ENCODE data around the gene GRIK2. TPM values are rescaled to one million over a fixed set of nuclear protein-coding genes. Genes with fewer than 3 reads are reported as not detected.

GRIK2 gene
- total and polyA plus RNA-seq, 2 of the 4 experiments (the other 2 are of a cell fraction), result 8.2 to 15.2 TPM

DNA sequence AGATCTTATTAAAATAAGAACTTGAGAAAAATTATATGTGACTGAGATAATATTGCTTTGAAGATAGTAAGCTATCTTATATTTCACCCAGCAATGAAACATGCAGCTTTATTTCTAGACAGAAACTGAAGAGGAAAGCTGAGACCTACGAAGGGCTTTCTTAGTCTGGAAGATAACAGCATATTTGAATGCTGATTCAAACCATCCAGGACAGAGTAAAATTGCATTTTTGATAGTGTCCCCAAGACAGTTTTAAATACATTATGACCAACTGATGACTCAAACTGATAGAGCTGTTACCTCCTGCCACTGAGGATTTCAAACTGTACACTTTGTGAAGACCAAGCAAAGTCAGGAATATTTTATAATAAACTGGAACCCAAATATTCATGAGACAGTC lies 409.6 kb downstream of the GRIK2 start:
- peak overlapping the region; percentile 77; the same call in 1 of the 2 replicates for H3K4me2 ChIP-seq (ENCODE audit: low read depth, low read length)
- CTCF ChIA-PET, result no interaction called here

More for the DNA sequence above, 409.6 kb downstream of the GRIK2 start:
- Histone ChIP-seq H3K9me3 (ENCODE audit: control insufficient read depth, insufficient read depth, low read length) (no peaks in the 10 kb centered on the region), H3K14ac (replicated peaks; ENCODE audit: low read depth, low read length) (no peak overlapping the region; the same call in 1 of the 2 replicates), H3K27ac (ENCODE audit: insufficient read depth, low read length) (no peak overlapping the region), H3K4me3 (ENCODE audit: insufficient read depth, low read depth, low read length) (no peak overlapping the region), H3K27me3 (ENCODE audit: control insufficient read depth, insufficient read depth, low read length) (no peaks in the 10 kb centered on the region), H2BK5ac (ENCODE audit: low read depth, low read length, poor library complexity, severe bottlenecking) (peak overlapping the region; percentile 80), H3K79me1 (ENCODE audit: low read depth in 1 of 2, low read length in 2 of 2) (no peaks in the 10 kb centered on the region), H3K18ac (ENCODE audit: low read depth, low read length) (peak overlapping the region; percentile 78; the same call in 1 of the 2 replicates), H3K9me1 (ENCODE audit: insufficient read depth, low read length) (no peaks in the 10 kb centered on the region; the same call in 1 of the 2 replicates), H2AK9ac (replicated peaks; ENCODE audit: low read depth, low read length, poor library complexity) (no peak overlapping the region), H2AK5ac (ENCODE audit: low read depth, low read length) (no peak overlapping the region), H3K4me1 (ENCODE audit: control insufficient read depth, insufficient read depth, low read length) (peaks cover 17% of the 10 kb centered on the region), H3K23ac (ENCODE audit: low read depth, low read length) (peak overlapping the region; percentile 34; the same call in 1 of the 2 replicates), H2BK20ac (ENCODE audit: low read depth, low read length) (0 out of 2 replicates have a peak overlapping the region, but pooled peaks have one; percentile 21), H4K91ac (ENCODE audit: insufficient read depth, low read depth, low read length) (no peak overlapping the region), H3K56ac (ENCODE audit: extremely low read depth, insufficient read depth, low read length) (no peak overlapping the region; the same call in 1 of the 2 replicates), H4K8ac (ENCODE audit: low read depth in 2 of 2, low read length in 2 of 2) (no peak overlapping the region), H3K9ac (ENCODE audit: low read depth, low read length) (no peak overlapping the region), H4K20me1 (ENCODE audit: insufficient read depth, low read length) (no peaks in the 10 kb centered on the region), H2AFZ (replicated peaks; ENCODE audit: low read length, poor library complexity) (no peak overlapping the region), H4K5ac (ENCODE audit: low read depth, low read length) (peak overlapping the region; percentile 45; the same call in 1 of the 2 replicates), H3K36me3 (ENCODE audit: control insufficient read depth, insufficient read depth, low read length) (no peaks in the 10 kb centered on the region), H2BK15ac (ENCODE audit: low read depth, low read length) (no peak overlapping the region), H2BK120ac (ENCODE audit: low read depth, low read length) (peak overlapping the region; percentile 54; the same call in 1 of the 2 replicates), H3K4ac (ENCODE audit: low read depth, low read length) (no peak overlapping the region)
- ATAC-seq (ENCODE audit: low read depth), result peak; percentile 64
- POLR2A ChIA-PET (ENCODE audit: unreplicated experiment), result no interaction called here
- in situ Hi-C loops (cut with MboI; ENCODE audit: low sequenced_read_pairs), result no loop called here
- TF ChIP-seq, protein P1, sequence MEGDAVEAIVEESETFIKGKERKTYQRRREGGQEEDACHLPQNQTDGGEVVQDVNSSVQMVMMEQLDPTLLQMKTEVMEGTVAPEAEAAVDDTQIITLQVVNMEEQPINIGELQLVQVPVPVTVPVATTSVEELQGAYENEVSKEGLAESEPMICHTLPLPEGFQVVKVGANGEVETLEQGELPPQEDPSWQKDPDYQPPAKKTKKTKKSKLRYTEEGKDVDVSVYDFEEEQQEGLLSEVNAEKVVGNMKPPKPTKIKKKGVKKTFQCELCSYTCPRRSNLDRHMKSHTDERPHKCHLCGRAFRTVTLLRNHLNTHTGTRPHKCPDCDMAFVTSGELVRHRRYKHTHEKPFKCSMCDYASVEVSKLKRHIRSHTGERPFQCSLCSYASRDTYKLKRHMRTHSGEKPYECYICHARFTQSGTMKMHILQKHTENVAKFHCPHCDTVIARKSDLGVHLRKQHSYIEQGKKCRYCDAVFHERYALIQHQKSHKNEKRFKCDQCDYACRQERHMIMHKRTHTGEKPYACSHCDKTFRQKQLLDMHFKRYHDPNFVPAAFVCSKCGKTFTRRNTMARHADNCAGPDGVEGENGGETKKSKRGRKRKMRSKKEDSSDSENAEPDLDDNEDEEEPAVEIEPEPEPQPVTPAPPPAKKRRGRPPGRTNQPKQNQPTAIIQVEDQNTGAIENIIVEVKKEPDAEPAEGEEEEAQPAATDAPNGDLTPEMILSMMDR (conservative IDR thresholded peaks at IDR 0.05; ENCODE audit: low read depth, low read length), result no peak
- no peak for TF ChIP-seq CHD1 (IDR thresholded peaks at IDR 0.05; ENCODE audit: low read depth, low read length)
- TF ChIP-seq BHLHE40 (IDR thresholded peaks at IDR 0.05; ENCODE audit: low read depth, low read length), result no peak
- no peak for TF ChIP-seq POLR2A (IDR thresholded peaks at IDR 0.05; ENCODE audit: low read depth, low read length)
- TF ChIP-seq SMC3 (IDR thresholded peaks at IDR 0.05; ENCODE audit: low read depth, low read length), result no peak
- no peak for TF ChIP-seq MXI1 (IDR thresholded peaks at IDR 0.05; ENCODE audit: borderline replicate concordance, low read depth, low read length)
- TF ChIP-seq FOS (IDR thresholded peaks at IDR 0.05; ENCODE audit: low read depth, low read length), result no peak
- no peak for TF ChIP-seq MAFK (IDR thresholded peaks at IDR 0.05; ENCODE audit: low read depth, low read length)
- TF ChIP-seq, protein P2, sequence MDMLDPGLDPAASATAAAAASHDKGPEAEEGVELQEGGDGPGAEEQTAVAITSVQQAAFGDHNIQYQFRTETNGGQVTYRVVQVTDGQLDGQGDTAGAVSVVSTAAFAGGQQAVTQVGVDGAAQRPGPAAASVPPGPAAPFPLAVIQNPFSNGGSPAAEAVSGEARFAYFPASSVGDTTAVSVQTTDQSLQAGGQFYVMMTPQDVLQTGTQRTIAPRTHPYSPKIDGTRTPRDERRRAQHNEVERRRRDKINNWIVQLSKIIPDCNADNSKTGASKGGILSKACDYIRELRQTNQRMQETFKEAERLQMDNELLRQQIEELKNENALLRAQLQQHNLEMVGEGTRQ (IDR thresholded peaks at IDR 0.05; ENCODE audit: low read depth, low read length), result no peak
- TF ChIP-seq CEBPB (IDR thresholded peaks at IDR 0.05; ENCODE audit: low read depth, low read length), result no peak
- TF ChIP-seq, protein P3, sequence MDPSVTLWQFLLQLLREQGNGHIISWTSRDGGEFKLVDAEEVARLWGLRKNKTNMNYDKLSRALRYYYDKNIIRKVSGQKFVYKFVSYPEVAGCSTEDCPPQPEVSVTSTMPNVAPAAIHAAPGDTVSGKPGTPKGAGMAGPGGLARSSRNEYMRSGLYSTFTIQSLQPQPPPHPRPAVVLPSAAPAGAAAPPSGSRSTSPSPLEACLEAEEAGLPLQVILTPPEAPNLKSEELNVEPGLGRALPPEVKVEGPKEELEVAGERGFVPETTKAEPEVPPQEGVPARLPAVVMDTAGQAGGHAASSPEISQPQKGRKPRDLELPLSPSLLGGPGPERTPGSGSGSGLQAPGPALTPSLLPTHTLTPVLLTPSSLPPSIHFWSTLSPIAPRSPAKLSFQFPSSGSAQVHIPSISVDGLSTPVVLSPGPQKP (IDR thresholded peaks at IDR 0.05; ENCODE audit: borderline replicate concordance, low read depth, low read length), result no peak
- no peak for TF ChIP-seq RFX5 (IDR thresholded peaks at IDR 0.05; ENCODE audit: low read depth, low read length)
- TF ChIP-seq MAZ (IDR thresholded peaks at IDR 0.05; ENCODE audit: borderline replicate concordance, low read depth, low read length), result no peak
- no peak for TF ChIP-seq RAD21 (IDR thresholded peaks at IDR 0.05; ENCODE audit: low read length)
- no peak for TF ChIP-seq RCOR1 (IDR thresholded peaks at IDR 0.05; ENCODE audit: insufficient replicate concordance, low read length)
- no peak for TF ChIP-seq NFE2L2 (IDR thresholded peaks at IDR 0.05; ENCODE audit: low read depth, low read length)
- peak; percentile 52 for DNase-seq
- no TSS peak for BruUV-seq (replicated peaks)
- no CpG with 5 or more reads among the region's 1 CpG for WGBS, 2 experiments (ENCODE audit: extremely low coverage in 2 of 2, insufficient read length in 1 of 2)
- dilution Hi-C loops (cut with HindIII; ENCODE audit: low sequenced_read_pairs, unreplicated experiment), result no loop called here
- intact Hi-C loops (cut with micrococcal nuclease), result no loop called here

Data from IMR-90 (cell line).